B cell (primary cell): ENCODE data around the gene ZFYVE19. TPM values are rescaled to one million over a fixed set of nuclear protein-coding genes. Genes with fewer than 3 reads are reported as not detected.

Source experiments
- ATAC-seq: fragments of 200-7000 bp; cut with Tn5 transposase; one replicate; pipeline ENCODE4 v1.10.0; 2021; ENCODE audit warnings: low read depth, mild to moderate bottlenecking, moderate number of reproducible peaks, moderate library complexity
- CTCF ChIA-PET: fragments of 350-600 bp; sonication (Branson Sonifier 250); formaldehyde crosslinking; loops from one replicate; lab custom pipeline; 2021; ENCODE audit warnings: antibody characterized with exemption, inconsistent platforms; lab: Charles Lee
- POLR2A ChIA-PET: fragments of 350-600 bp; sonication (Branson Sonifier 250); formaldehyde crosslinking; loops from one replicate; lab custom pipeline; 2021; ENCODE audit warnings: antibody characterized with exemption; lab: Charles Lee
- DNase-seq: peaks from one replicate; pipeline ENCODE4 v3.0.0; 2013
- H2AFZ ChIP-seq: 2 replicates; pipeline ENCODE4 v1.6.1; 2012; ENCODE audit warnings: mild to moderate bottlenecking, low read depth, low read length; ENCODE audit not compliant: insufficient read depth, poor library complexity, severe bottlenecking
- H3K27ac ChIP-seq, 2 donors: 1 replicate in 1 of 2; 2 replicates in 1 of 2; pipeline ENCODE4 v1.5.1; 2012 to 2013; ENCODE audit warnings: low read length in 2 of 2, mild to moderate bottlenecking in 2 of 2, moderate library complexity in 1 of 2
- H3K27me3 ChIP-seq, 4 experiments: fragments of 200-600 bp in 1 of 4; sonication (generic) in 1 of 4; replicated peaks in 1 of 4; 1 replicate in 2 of 4; 2 replicates in 2 of 4; pipeline versions ENCODE4 v1.6.1 to v1.7.0; 2013 to 2016; ENCODE audit warnings: low read length in 3 of 4, mild to moderate bottlenecking in 2 of 4, mixed read lengths in 1 of 4, moderate library complexity in 1 of 4; ENCODE audit not compliant: insufficient read depth in 4 of 4, control insufficient read depth in 3 of 4; ENCODE audit errors: control extremely low read depth in 1 of 4
- H3K36me3 ChIP-seq, 2 experiments: replicated peaks in 1 of 2; 1 replicate in 1 of 2; 2 replicates in 1 of 2; pipeline versions ENCODE4 v1.6.1 to v1.7.1; 2013; ENCODE audit warnings: low read length in 1 of 2; ENCODE audit not compliant: insufficient read depth in 2 of 2, control insufficient read depth in 1 of 2; ENCODE audit errors: control extremely low read depth in 1 of 2, extremely low read depth in 1 of 2
- H3K4me1 ChIP-seq, 2 donors: fragments of 200-600 bp in 1 of 2; sonication (generic) in 1 of 2; 1 replicate in 1 of 2; 2 replicates in 1 of 2; pipeline versions ENCODE4 v1.5.1 to v1.6.1; 2013 to 2017; ENCODE audit warnings: low read length in 2 of 2; ENCODE audit not compliant: control insufficient read depth in 2 of 2, insufficient read depth in 2 of 2
- H3K4me2 ChIP-seq: replicated peaks from 2 replicates; pipeline ENCODE3; 2012; ENCODE audit warnings: mild to moderate bottlenecking, low read depth, low read length; ENCODE audit not compliant: poor library complexity, severe bottlenecking
- H3K4me3 ChIP-seq, 5 experiments: fragments of 200-600 bp in 1 of 5; sonication (generic) in 1 of 5; 1 replicate in 3 of 5; 2 replicates in 2 of 5; pipeline versions ENCODE4 v1.5.1 to v1.7.0; 2011 to 2016; ENCODE audit warnings: low read length in 4 of 5, mild to moderate bottlenecking in 4 of 5, low read depth in 2 of 5, control low read depth in 1 of 5, moderate library complexity in 1 of 5; ENCODE audit not compliant: insufficient read depth in 1 of 5; ENCODE audit errors: control extremely low read depth in 1 of 5, extremely low read depth in 1 of 5
- H3K79me2 ChIP-seq: fragments of 200-600 bp; sonication (generic); one replicate; pipeline ENCODE4 v1.6.0; 2016; ENCODE audit warnings: low read length; ENCODE audit not compliant: control insufficient read depth, insufficient read depth
- H3K9ac ChIP-seq: fragments of 200-600 bp; sonication (generic); 2 replicates; pipeline ENCODE4 v1.6.1; 2017; ENCODE audit warnings: mild to moderate bottlenecking, low read length, moderate library complexity
- H3K9me3 ChIP-seq, 3 donors: one replicate each; pipeline versions ENCODE4 v1.6.1 to v1.7.1; 2013; ENCODE audit warnings: low read length in 2 of 3; ENCODE audit not compliant: control insufficient read depth in 2 of 3, insufficient read depth in 1 of 3; ENCODE audit errors: control extremely low read depth in 1 of 3
- H4K20me1 ChIP-seq: 2 replicates; pipeline ENCODE4 v1.6.0; 2012; ENCODE audit warnings: mild to moderate bottlenecking, low read length; ENCODE audit not compliant: insufficient read depth, control insufficient read depth, poor library complexity, severe bottlenecking
- H3K27ac Mint-ChIP-seq: one replicate; pipeline ENCODE4 v1.8.0; 2021; ENCODE audit warnings: mixed read lengths
- H3K27me3 Mint-ChIP-seq: one replicate; pipeline ENCODE4 v1.8.0; 2021; ENCODE audit warnings: mixed read lengths
- H3K4me1 Mint-ChIP-seq: one replicate; pipeline ENCODE4 v1.8.0; 2021; ENCODE audit warnings: mixed read lengths
- H3K4me3 Mint-ChIP-seq: one replicate; pipeline ENCODE4 v1.8.0; 2021; ENCODE audit warnings: mixed read lengths
- H3K9me3 Mint-ChIP-seq: one replicate; pipeline ENCODE4 v1.8.0; 2022; ENCODE audit warnings: mixed read lengths; ENCODE audit not compliant: insufficient read depth
- CTCF ChIP-seq: fragments of 200-600 bp; IDR thresholded peaks from one replicate; pipeline ENCODE4 v1.8.0; 2022; ENCODE audit warnings: antibody characterized with exemption, mild to moderate bottlenecking
- EZH2 ChIP-seq: IDR thresholded peaks from 2 replicates; pipeline ENCODE4 v1.6.1; 2012; ENCODE audit warnings: borderline replicate concordance, low read depth, mild to moderate bottlenecking, moderate library complexity, low read length; ENCODE audit not compliant: insufficient read depth, poor library complexity, severe bottlenecking
- WGBS: methylation state at CpG from one replicate; pipeline ENCODE4 v1.1.5; 2013; ENCODE audit warnings: missing lambda C conversion rate; ENCODE audit not compliant: insufficient coverage; 5-methylcytosine and 5-hydroxymethylcytosine counted together
- intact Hi-C: fragments of 100-400 bp; cut with micrococcal nuclease; formaldehyde crosslinking; loops from one replicate; pipeline ENCODE4 v1.10.0; 2022
- polyA plus RNA-seq: library from polyadenylated mRNA; depleted of rRNA; stranded (reverse); fragments of >200 nt; gene quantifications from 2 replicates; pipeline ENCODE4 v1.2.3, GENCODE V29; 2012
- total RNA-seq, 2 donors: library from RNA; stranded (reverse); fragments of 120-200 nt in 1 of 2; gene quantifications; 1 replicate in 1 of 2; 2 replicates in 1 of 2; pipeline versions ENCODE4 v1.2.3 to v1.2.4, GENCODE V29; 2013 to 2022

Gene ZFYVE19
- total and polyA plus RNA-seq, 2 donors (not counting 1 experiment from before 2014, with no cell fraction given) = 29.4 to 60.5 TPM

- no peak for ATAC-seq
- CTCF ChIA-PET = no interaction called here
Observed at GRCh38 chr15:40853241-40853890, 46.5 kb downstream of the ZFYVE19 start.

More at GRCh38 chr15:40853241-40853890, 46.5 kb downstream of the ZFYVE19 start:
- no peaks in the 10 kb centered on the region for H3K79me2 ChIP-seq
- no peaks in the 10 kb centered on the region for H4K20me1 ChIP-seq
- H3K27ac ChIP-seq = no peak overlapping the region
- no peaks in the 10 kb centered on the region for H3K27me3 ChIP-seq
- H3K4me1 Mint-ChIP-seq = peaks cover 6% of the 10 kb centered on the region
- intact Hi-C loops = no loop called here
- H3K4me2 ChIP-seq = no peak overlapping the region
- H3K27me3 Mint-ChIP-seq = no peaks in the 10 kb centered on the region
- TF ChIP-seq EZH2 (no peak), CTCF (no peak)
- POLR2A ChIA-PET = no interaction called here
- no peak overlapping the region for H3K4me3 Mint-ChIP-seq
- WGBS = 95% methylated on average over 15 of the region's 16 CpGs
- H3K36me3 ChIP-seq = no peaks in the 10 kb centered on the region
- DNase-seq = no peak
- no peak overlapping the region for H3K9ac ChIP-seq
- H3K4me1 ChIP-seq = peaks cover 0 to 7% of the 10 kb centered on the region in 2 donors
- no peaks in the 10 kb centered on the region for H3K9me3 Mint-ChIP-seq
- H2AFZ ChIP-seq = no peak overlapping the region
- H3K9me3 ChIP-seq = no peaks in the 10 kb centered on the region
- H3K4me3 ChIP-seq = no peak overlapping the region
- no peak overlapping the region for H3K27ac Mint-ChIP-seq
